HCT116 (cell line): ENCODE results near the gene NR1D2. TPM values are rescaled to one million over a fixed set of nuclear protein-coding genes. Genes with fewer than 3 reads are reported as not detected.

Experiments
- ATAC-seq: fragments of 200-7000 bp; cut with Tn5 transposase; 2 replicates; pipeline ENCODE4 v1.9.1; 2020; ENCODE audit warnings: mild to moderate bottlenecking, moderate library complexity
- BruUV-seq: library from RNA; stranded (reverse); fragments of 400-500 nt; replicated peaks from 2 replicates; lab custom pipeline; 2021; lab: Mats Ljungman, UMichigan
- CTCF ChIA-PET: fragments of 300-600 bp; sonication (Branson Sonifier 250); formaldehyde crosslinking; loops from one replicate; lab custom pipeline; 2021; ENCODE audit warnings: antibody characterized with exemption; lab: Charles Lee
- POLR2A ChIA-PET: fragments of 300-600, 350-600 bp; sonication (Branson Sonifier 250); formaldehyde crosslinking; loops from one replicate; lab custom pipeline; 2021; ENCODE audit warnings: antibody characterized with exemption; lab: Charles Lee
- RAD21 ChIA-PET, 2 experiments: fragments of 300-600 bp; sonication (Branson Sonifier 250); formaldehyde crosslinking; loops; one replicate each; lab custom pipeline; 2023; ENCODE audit warnings: low total read pairs in 2 of 2; ENCODE audit not compliant: uncharacterized antibody in 2 of 2, unreplicated experiment in 2 of 2, low non-redundant PET in 1 of 2; lab: Charles Lee
- DNase-seq: peaks from one replicate; pipeline ENCODE4 v3.0.0-alpha.2; 2010; ENCODE audit warnings: low read depth, low spot score
- H2AFZ ChIP-seq: fragments of 200-600 bp; shearing (Covaris generic), sonication (generic); 2 replicates; pipeline ENCODE4 v1.6.1; 2017; ENCODE audit warnings: low read depth, mixed run types, mixed read lengths, antibody characterized with exemption, low read length; ENCODE audit not compliant: poor library complexity, severe bottlenecking
- H3K27ac ChIP-seq: 2 replicates; pipeline ENCODE4 v1.5.1; 2012; ENCODE audit warnings: low read depth, low read length
- H3K27me3 ChIP-seq: fragments of 200-600 bp; sonication (generic); 2 replicates; pipeline ENCODE4 v1.6.1; 2016; ENCODE audit warnings: mixed run types, low read length, mixed read lengths; ENCODE audit not compliant: insufficient read depth
- H3K36me3 ChIP-seq, 2 experiments: fragments of 200-500 bp in 1 of 2; fragments of 200-600 bp in 1 of 2; sonication (Bioruptor generic) in 1 of 2; sonication (generic) in 1 of 2; 2 replicates each; pipeline versions ENCODE4 v1.5.1 to v1.6.1; 2014 to 2016; ENCODE audit warnings: low read length in 2 of 2, inconsistent platforms in 1 of 2, mixed read lengths in 1 of 2, mixed run types in 1 of 2; ENCODE audit not compliant: insufficient read depth in 2 of 2, control insufficient read depth in 1 of 2
- H3K4me1 ChIP-seq, 2 experiments: fragments of 200-600 bp in 1 of 2; sonication (generic) in 1 of 2; 2 replicates each; pipeline versions ENCODE4 v1.5.1 to v1.6.1; 2012 to 2017; ENCODE audit warnings: low read length in 2 of 2, inconsistent platforms in 1 of 2, mild to moderate bottlenecking in 1 of 2, mixed read lengths in 1 of 2, mixed run types in 1 of 2, moderate library complexity in 1 of 2; ENCODE audit not compliant: insufficient read depth in 2 of 2, control insufficient read depth in 1 of 2
- H3K4me2 ChIP-seq: fragments of 200-600 bp; sonication (generic); 2 replicates; pipeline ENCODE4 v1.6.1; 2017; ENCODE audit warnings: mixed run types, low read length, mixed read lengths
- H3K4me3 ChIP-seq, 2 experiments: fragments of 200-600 bp in 1 of 2; sonication (generic) in 1 of 2; replicated peaks in 1 of 2; 2 replicates each; pipeline ENCODE4 v1.5.1; 2011 to 2016; ENCODE audit warnings: low read length in 2 of 2, control low read depth in 1 of 2, low read depth in 1 of 2, mild to moderate bottlenecking in 1 of 2, mixed read lengths in 1 of 2, mixed run types in 1 of 2
- H3K79me2 ChIP-seq: fragments of 200-600 bp; sonication (generic); 2 replicates; pipeline ENCODE4 v1.6.1; 2017; ENCODE audit warnings: mild to moderate bottlenecking, mixed run types, low read length, moderate library complexity, mixed read lengths; ENCODE audit not compliant: insufficient read depth
- H3K9ac ChIP-seq: fragments of 200-600 bp; sonication (generic); 2 replicates; pipeline ENCODE4 v1.6.1; 2016; ENCODE audit warnings: low read length, mixed read lengths
- H3K9me2 ChIP-seq: fragments of 200-600 bp; sonication (generic), shearing (Covaris generic); 2 replicates; pipeline ENCODE4 v1.6.1; 2017; ENCODE audit warnings: mixed run types, mild to moderate bottlenecking, moderate library complexity; ENCODE audit not compliant: insufficient read depth
- H3K9me3 ChIP-seq, 2 experiments: fragments of 200-500 bp in 1 of 2; fragments of 200-600 bp in 1 of 2; sonication (Bioruptor generic) in 1 of 2; sonication (generic) in 1 of 2; 2 replicates each; pipeline ENCODE4 v1.6.1; 2014 to 2017; ENCODE audit warnings: low read length in 2 of 2, mixed read lengths in 2 of 2, inconsistent platforms in 1 of 2, low read depth in 1 of 2, mild to moderate bottlenecking in 1 of 2, mixed run types in 1 of 2, moderate library complexity in 1 of 2; ENCODE audit not compliant: control insufficient read depth in 1 of 2, insufficient read depth in 1 of 2
- H4K20me1 ChIP-seq: fragments of 200-600 bp; sonication (generic), shearing (Covaris generic); 2 replicates; pipeline ENCODE4 v1.6.1; 2017; ENCODE audit warnings: mixed run types, mild to moderate bottlenecking, moderate library complexity; ENCODE audit not compliant: insufficient read depth
- CBX3 ChIP-seq: IDR thresholded peaks from 2 replicates; pipeline ENCODE4 v1.6.1; 2012; ENCODE audit warnings: low read depth
- CEBPB ChIP-seq: IDR thresholded peaks from 2 replicates; pipeline ENCODE4 v1.6.1; 2012; ENCODE audit warnings: low read depth
- EGR1 ChIP-seq: IDR thresholded peaks from 2 replicates; pipeline ENCODE4 v1.6.1; 2012; ENCODE audit warnings: low read depth
- EZH2 ChIP-seq: fragments of 200-600 bp; sonication (generic); IDR thresholded peaks from 2 replicates; pipeline ENCODE4 v1.6.1; 2017; ENCODE audit warnings: antibody characterized with exemption, mixed run types
- EZH2phosphoT487 ChIP-seq: fragments of 200-600 bp; IDR thresholded peaks from 2 replicates; pipeline ENCODE4 v1.6.1; 2018; ENCODE audit warnings: antibody characterized with exemption, borderline replicate concordance
- FOSL1 ChIP-seq: IDR thresholded peaks from 2 replicates; pipeline ENCODE4 v1.6.1; 2012; ENCODE audit warnings: low read depth
- JUND ChIP-seq: IDR thresholded peaks from 2 replicates; pipeline ENCODE4 v1.6.1; 2012
- MAX ChIP-seq: IDR thresholded peaks from 2 replicates; pipeline ENCODE4 v1.6.1; 2012
- POLR2AphosphoS5 ChIP-seq: IDR thresholded peaks from 2 replicates; pipeline ENCODE4 v1.6.1; 2011; ENCODE audit warnings: mild to moderate bottlenecking, low read depth, low read length, moderate library complexity
- SRF ChIP-seq: IDR thresholded peaks from 2 replicates; pipeline ENCODE4 v1.6.1; 2012; ENCODE audit warnings: low read depth
- TCF7L2 ChIP-seq: IDR thresholded peaks from 2 replicates; pipeline ENCODE4 v1.7.0; 2011; ENCODE audit warnings: borderline replicate concordance, inconsistent platforms; ENCODE audit not compliant: insufficient read depth, insufficient read length; ENCODE audit errors: extremely low read depth
- YY1 ChIP-seq: IDR thresholded peaks from 2 replicates; pipeline ENCODE4 v1.6.1; 2011; ENCODE audit warnings: low read length, low read depth, moderate library complexity, mild to moderate bottlenecking; ENCODE audit not compliant: insufficient replicate concordance; ENCODE audit errors: extremely low read depth
- intact Hi-C: fragments of 100-400 bp; cut with micrococcal nuclease; formaldehyde crosslinking; loops from 2 replicates; pipeline ENCODE4 v1.10.0; 2022
- total RNA-seq: library from RNA; stranded (reverse); gene quantifications from one replicate; pipeline ENCODE4 v1.2.1, GENCODE V29; 2021; ENCODE audit not compliant: unreplicated experiment
- TF ChIP-seq, protein P1 (sequence below): IDR thresholded peaks from 2 replicates; pipeline ENCODE4 v1.6.1; 2012

NR1D2 gene
- total RNA-seq, 1 experiment from 2014 or later = 60.9 TPM

DNA sequence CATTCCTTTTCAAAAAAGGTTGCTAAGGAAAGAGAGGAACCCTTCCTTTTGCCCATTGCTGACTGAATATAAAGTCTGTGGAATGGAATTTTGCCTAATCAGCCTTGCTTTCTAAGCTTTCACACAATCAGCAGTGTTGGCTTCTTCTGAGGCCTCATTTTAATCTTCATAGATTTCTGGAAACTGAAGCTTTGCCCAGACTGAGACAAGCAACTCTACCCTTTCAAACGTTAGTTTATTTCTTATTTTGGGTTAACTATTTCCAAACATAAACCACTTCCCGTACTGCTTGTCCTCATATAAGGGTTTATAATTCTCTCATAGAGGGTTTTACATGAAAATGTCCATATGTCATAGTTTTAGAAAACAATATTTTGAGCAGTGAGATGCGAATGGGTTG lies 82.9 kb downstream of the NR1D2 start:
- RAD21 ChIA-PET = no interaction called here
- TF ChIP-seq EGR1 (no peak), POLR2AphosphoS5 (no peak), FOSL1 (no peak), EZH2 (no peak), MAX (no peak), TCF7L2 (no peak), YY1 (no peak), CEBPB (no peak), EZH2phosphoT487 (no peak), JUND (no peak), CBX3 (no peak), SRF (no peak)
- TF ChIP-seq, protein P1, sequence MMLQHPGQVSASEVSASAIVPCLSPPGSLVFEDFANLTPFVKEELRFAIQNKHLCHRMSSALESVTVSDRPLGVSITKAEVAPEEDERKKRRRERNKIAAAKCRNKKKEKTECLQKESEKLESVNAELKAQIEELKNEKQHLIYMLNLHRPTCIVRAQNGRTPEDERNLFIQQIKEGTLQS = no peak
- Histone ChIP-seq H4K20me1 (no peaks in the 10 kb centered on the region), H3K27me3 (no peaks in the 10 kb centered on the region), H3K9me3 (no peaks in the 10 kb centered on the region), H3K27ac (no peak overlapping the region), H3K79me2 (no peaks in the 10 kb centered on the region), H3K9ac (no peak overlapping the region), H3K4me1 (no peaks in the 10 kb centered on the region), H3K36me3 (no peaks in the 10 kb centered on the region), H2AFZ (no peak overlapping the region), H3K4me2 (no peak overlapping the region), H3K9me2 (no peaks in the 10 kb centered on the region), H3K4me3 (no peak overlapping the region)
- CTCF ChIA-PET = no interaction called here
- intact Hi-C loops = no loop called here
- no peak for DNase-seq
- no TSS peak for BruUV-seq
- ATAC-seq = no peak
- POLR2A ChIA-PET = no interaction called here

Other genes starting within 250 kb of the NR1D2 start
- gene UBE2E1, start 139.3 kb upstream of the NR1D2 start, total RNA-seq = 75.1 TPM
- 12.0 TPM for gene NKIRAS1, start 28.3 kb upstream of the NR1D2 start, total RNA-seq
- gene RPL15, start 28.2 kb upstream of the NR1D2 start, total RNA-seq = 2,177 TPM